WERI-Rb-1 (cell line): ENCODE results near the gene GH1.

Experiments
- DNase-seq: peaks from one replicate; pipeline ENCODE4 v3.0.0-alpha.2; 2020
- H3K27ac ChIP-seq: fragments of 250-450 bp; sonication (Bioruptor Pico); 2 replicates; pipeline ENCODE4 v1.5.1; 2020; ENCODE audit warnings: mild to moderate bottlenecking, moderate library complexity
- H3K27me3 ChIP-seq: fragments of 250-450 bp; sonication (Bioruptor Pico); 2 replicates; pipeline ENCODE4 v1.5.1; 2021; ENCODE audit warnings: mild to moderate bottlenecking, low read depth, moderate library complexity; ENCODE audit not compliant: insufficient read depth, severe bottlenecking
- H3K36me3 ChIP-seq: fragments of 250-450 bp; sonication (Bioruptor Pico); 2 replicates; pipeline ENCODE4 v1.5.1; 2020; ENCODE audit warnings: mild to moderate bottlenecking, moderate library complexity
- H3K4me3 ChIP-seq: 2 replicates; pipeline ENCODE4 v1.5.1; 2011; ENCODE audit warnings: low read depth, mild to moderate bottlenecking, control low read depth, low read length
- H3K9me3 ChIP-seq: fragments of 250-450 bp; sonication (Bioruptor Pico); 2 replicates; pipeline ENCODE4 v1.5.1; 2021; ENCODE audit warnings: mild to moderate bottlenecking, moderate library complexity; ENCODE audit not compliant: severe bottlenecking
- TF ChIP-seq, protein P1 (sequence below): IDR thresholded peaks from 2 replicates; pipeline ENCODE4 v1.5.1; 2011; ENCODE audit warnings: low read depth, mild to moderate bottlenecking, control low read depth, inconsistent platforms, low read length

GH1 gene

DNA sequence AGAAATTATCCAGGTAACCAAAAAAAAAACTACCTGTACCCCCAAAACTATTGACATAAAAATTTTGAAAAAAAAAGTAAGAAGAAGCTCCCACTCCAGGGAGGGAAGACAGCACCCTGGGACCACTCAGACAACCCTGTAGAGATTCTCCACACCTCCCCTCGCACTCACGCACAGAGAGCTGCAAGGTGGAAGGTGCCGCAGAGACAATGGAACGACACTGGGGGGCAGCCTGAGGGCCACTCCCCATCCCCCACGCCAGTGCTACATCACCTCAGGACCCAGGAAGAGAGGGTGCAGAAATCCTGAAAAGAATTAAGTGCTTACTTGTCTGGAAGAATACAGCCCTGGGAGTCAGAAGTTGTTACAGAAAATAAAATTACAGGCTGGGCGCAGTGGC lies 18.7 kb upstream of the GH1 start:
- TF ChIP-seq, protein P1, sequence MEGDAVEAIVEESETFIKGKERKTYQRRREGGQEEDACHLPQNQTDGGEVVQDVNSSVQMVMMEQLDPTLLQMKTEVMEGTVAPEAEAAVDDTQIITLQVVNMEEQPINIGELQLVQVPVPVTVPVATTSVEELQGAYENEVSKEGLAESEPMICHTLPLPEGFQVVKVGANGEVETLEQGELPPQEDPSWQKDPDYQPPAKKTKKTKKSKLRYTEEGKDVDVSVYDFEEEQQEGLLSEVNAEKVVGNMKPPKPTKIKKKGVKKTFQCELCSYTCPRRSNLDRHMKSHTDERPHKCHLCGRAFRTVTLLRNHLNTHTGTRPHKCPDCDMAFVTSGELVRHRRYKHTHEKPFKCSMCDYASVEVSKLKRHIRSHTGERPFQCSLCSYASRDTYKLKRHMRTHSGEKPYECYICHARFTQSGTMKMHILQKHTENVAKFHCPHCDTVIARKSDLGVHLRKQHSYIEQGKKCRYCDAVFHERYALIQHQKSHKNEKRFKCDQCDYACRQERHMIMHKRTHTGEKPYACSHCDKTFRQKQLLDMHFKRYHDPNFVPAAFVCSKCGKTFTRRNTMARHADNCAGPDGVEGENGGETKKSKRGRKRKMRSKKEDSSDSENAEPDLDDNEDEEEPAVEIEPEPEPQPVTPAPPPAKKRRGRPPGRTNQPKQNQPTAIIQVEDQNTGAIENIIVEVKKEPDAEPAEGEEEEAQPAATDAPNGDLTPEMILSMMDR, result peak; percentile 43
- no peaks in the 10 kb centered on the region for H3K9me3 ChIP-seq
- no peak overlapping the region for H3K4me3 ChIP-seq
- no peaks in the 10 kb centered on the region for H3K27me3 ChIP-seq
- no peak overlapping the region for H3K27ac ChIP-seq
- H3K36me3 ChIP-seq, result no peaks in the 10 kb centered on the region
- no peak for DNase-seq

DNA sequence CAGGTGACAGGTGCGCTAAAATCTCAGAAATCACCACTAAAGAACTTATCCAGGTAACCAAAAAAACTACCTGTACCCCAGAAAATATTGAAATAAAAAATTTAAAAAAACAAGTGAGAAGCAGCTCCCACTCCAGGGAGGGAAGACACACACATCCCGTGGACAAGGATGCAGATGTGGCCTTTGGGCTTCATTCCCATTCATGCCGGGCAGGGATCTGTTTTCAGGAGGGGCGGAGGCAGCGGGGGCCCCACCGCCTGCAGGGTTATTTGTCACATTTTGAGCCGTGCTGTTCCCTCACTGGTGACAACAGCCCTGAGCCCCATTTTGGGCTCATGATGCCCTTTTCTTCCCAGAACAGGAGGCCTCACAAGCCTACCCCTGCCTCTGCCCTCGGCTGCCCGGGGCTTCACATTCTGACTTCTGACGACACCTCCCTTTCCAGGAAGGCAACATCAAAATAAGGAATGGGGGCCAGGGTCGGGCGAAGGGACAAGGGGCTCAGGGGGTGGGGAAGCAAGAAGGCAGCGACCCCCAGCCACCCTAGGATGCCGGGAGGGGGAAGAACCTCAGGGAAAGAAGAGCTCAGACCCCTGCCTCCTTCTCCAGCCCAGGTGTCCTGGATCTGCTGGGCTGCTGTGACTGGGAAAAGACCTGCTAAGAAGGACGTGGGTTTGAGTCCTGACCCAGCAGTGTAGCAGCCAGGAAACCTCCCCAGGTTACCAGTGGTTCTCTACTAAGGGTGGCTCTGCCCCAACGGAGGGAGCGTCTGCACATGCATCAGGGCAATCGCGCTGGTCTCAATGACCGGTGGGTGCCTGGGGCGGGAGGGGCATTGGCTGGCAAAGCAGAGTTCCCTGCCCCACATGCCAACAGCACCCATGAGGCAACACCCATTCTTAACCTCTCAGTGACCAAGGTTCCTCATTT lies 15.8 kb upstream of the GH1 start:
- no peak overlapping the region for H3K4me3 ChIP-seq
- H3K9me3 ChIP-seq, result no peaks in the 10 kb centered on the region
- no peak for DNase-seq
- TF ChIP-seq, protein P1, result no peak
- H3K27me3 ChIP-seq, result no peaks in the 10 kb centered on the region
- H3K36me3 ChIP-seq, result no peaks in the 10 kb centered on the region
- H3K27ac ChIP-seq, result no peak overlapping the region

GRCh38 chr17:63933598-63933997 lies 15.0 kb upstream of the GH1 start:
- no peaks in the 10 kb centered on the region for H3K9me3 ChIP-seq
- TF ChIP-seq, protein P1, result no peak
- H3K27me3 ChIP-seq, result no peaks in the 10 kb centered on the region
- DNase-seq, result no peak
- H3K27ac ChIP-seq, result no peak overlapping the region
- H3K36me3 ChIP-seq, result no peaks in the 10 kb centered on the region
- no peak overlapping the region for H3K4me3 ChIP-seq

DNA sequence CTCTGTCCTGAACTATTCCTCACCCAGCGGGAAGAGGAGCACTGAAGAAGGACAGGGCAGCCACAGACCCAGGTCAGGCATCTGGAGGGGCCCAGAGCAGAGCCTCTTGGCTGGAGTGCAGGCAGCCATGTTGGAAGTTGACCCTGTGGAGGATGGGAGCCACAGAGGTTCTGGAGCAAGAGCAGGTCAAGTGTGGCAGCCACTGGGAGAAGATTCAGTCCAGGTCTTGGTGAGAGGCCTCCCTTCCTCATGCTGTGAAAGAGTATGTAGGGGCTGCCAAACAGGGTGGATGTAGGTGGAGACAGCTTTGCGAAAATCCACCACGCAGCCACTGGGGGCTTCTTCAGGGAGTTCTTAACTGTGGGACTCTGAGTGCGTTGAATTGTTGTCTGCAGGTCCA lies 14.1 kb upstream of the GH1 start:
- no peak overlapping the region for H3K27ac ChIP-seq
- TF ChIP-seq, protein P1, result no peak
- H3K36me3 ChIP-seq, result no peaks in the 10 kb centered on the region
- no peak for DNase-seq
- no peak overlapping the region for H3K4me3 ChIP-seq
- H3K9me3 ChIP-seq, result no peaks in the 10 kb centered on the region
- H3K27me3 ChIP-seq, result no peaks in the 10 kb centered on the region

- no peaks in the 10 kb centered on the region for H3K9me3 ChIP-seq
- no peaks in the 10 kb centered on the region for H3K36me3 ChIP-seq
- TF ChIP-seq, protein P1, result no peak
- no peak within 1 kb of the TSS for H3K27ac ChIP-seq
- H3K27me3 ChIP-seq, result no peaks in the 10 kb centered on the region
- no peak within 1 kb of the TSS for H3K4me3 ChIP-seq
- DNase-seq, result no peak
Observed at GRCh38 chr17:63931981-63932561, 13.4 kb upstream of the GH1 start, which contains the start of gene CD79B. CD79B (minus strand) TSS chr17:63932331; CDS start chr17:63932261, 70 bp downstream.
